Activated CD4-positive, alpha-beta T cell treated with anti-CD3 and anti-CD28 coated beads for 24 hours (primary cell): ENCODE data around the gene ESYT2.

ENCODE experiments used
- DNase-seq, 2 donors: peaks; one replicate each; pipeline ENCODE4 v3.0.0-alpha.2; 2020; ENCODE audit warnings: low read depth in 2 of 2

Gene ESYT2

GRCh38 chr7:158805414-158805813, 23.9 kb downstream of the ESYT2 start:
- DNase-seq: no peak

- no peak for DNase-seq
These were observed 25.0 kb downstream of the ESYT2 start for GRCh38 chr7:158804335-158804734.

- DNase-seq: no peak
These were observed 25.8 kb downstream of the ESYT2 start for GRCh38 chr7:158803367-158803969.

GRCh38 chr7:158802535-158803366, 26.6 kb downstream of the ESYT2 start:
- DNase-seq: no peak

- no peak for DNase-seq
These were observed 30.6 kb downstream of the ESYT2 start for GRCh38 chr7:158798741-158799140.

GRCh38 chr7:158796667-158797066, 32.6 kb downstream of the ESYT2 start:
- DNase-seq: no peak

- no peak for DNase-seq
These were observed 34.0 kb downstream of the ESYT2 start for GRCh38 chr7:158795272-158795671.

GRCh38 chr7:158791107-158791506, 38.2 kb downstream of the ESYT2 start:
- DNase-seq: no peak

- DNase-seq: no peak
These were observed 39.5 kb downstream of the ESYT2 start for GRCh38 chr7:158789842-158790241.

- DNase-seq: no peak
These were observed 42.4 kb downstream of the ESYT2 start for GRCh38 chr7:158786898-158787297.

GRCh38 chr7:158784270-158784669, 45.0 kb downstream of the ESYT2 start:
- no peak for DNase-seq

GRCh38 chr7:158783595-158783994, 45.7 kb downstream of the ESYT2 start:
- no peak for DNase-seq

GRCh38 chr7:158782761-158783401, 46.4 kb downstream of the ESYT2 start:
- DNase-seq: no peak

GRCh38 chr7:158781974-158782664, 47.2 kb downstream of the ESYT2 start:
- no peak for DNase-seq

- no peak for DNase-seq
These were observed 47.9 kb downstream of the ESYT2 start for GRCh38 chr7:158781217-158781973.

- no peak for DNase-seq
These were observed 50.0 kb downstream of the ESYT2 start for GRCh38 chr7:158779061-158780000.

- DNase-seq: no peak
These were observed 50.8 kb downstream of the ESYT2 start for GRCh38 chr7:158778471-158778870.

- no peak for DNase-seq
These were observed 51.5 kb downstream of the ESYT2 start for GRCh38 chr7:158777793-158778192.

- no peak for DNase-seq
These were observed 52.8 kb downstream of the ESYT2 start for GRCh38 chr7:158776474-158776873.

GRCh38 chr7:158774952-158775351, 54.4 kb downstream of the ESYT2 start:
- no peak for DNase-seq
